Measurements from ENCODE around the gene SDK1.

Gene SDK1

GRCh38 chr7:3888096-3888495, 587.0 kb downstream of the SDK1 start:
- TF ChIP-seq, protein P1, sequence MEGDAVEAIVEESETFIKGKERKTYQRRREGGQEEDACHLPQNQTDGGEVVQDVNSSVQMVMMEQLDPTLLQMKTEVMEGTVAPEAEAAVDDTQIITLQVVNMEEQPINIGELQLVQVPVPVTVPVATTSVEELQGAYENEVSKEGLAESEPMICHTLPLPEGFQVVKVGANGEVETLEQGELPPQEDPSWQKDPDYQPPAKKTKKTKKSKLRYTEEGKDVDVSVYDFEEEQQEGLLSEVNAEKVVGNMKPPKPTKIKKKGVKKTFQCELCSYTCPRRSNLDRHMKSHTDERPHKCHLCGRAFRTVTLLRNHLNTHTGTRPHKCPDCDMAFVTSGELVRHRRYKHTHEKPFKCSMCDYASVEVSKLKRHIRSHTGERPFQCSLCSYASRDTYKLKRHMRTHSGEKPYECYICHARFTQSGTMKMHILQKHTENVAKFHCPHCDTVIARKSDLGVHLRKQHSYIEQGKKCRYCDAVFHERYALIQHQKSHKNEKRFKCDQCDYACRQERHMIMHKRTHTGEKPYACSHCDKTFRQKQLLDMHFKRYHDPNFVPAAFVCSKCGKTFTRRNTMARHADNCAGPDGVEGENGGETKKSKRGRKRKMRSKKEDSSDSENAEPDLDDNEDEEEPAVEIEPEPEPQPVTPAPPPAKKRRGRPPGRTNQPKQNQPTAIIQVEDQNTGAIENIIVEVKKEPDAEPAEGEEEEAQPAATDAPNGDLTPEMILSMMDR (IDR thresholded peaks at IDR 0.05; ENCODE audit: low read depth, low read length) = no peak
- H3K4me3 ChIP-seq (ENCODE audit: low read depth, low read length) = no peak overlapping the region

DNA sequence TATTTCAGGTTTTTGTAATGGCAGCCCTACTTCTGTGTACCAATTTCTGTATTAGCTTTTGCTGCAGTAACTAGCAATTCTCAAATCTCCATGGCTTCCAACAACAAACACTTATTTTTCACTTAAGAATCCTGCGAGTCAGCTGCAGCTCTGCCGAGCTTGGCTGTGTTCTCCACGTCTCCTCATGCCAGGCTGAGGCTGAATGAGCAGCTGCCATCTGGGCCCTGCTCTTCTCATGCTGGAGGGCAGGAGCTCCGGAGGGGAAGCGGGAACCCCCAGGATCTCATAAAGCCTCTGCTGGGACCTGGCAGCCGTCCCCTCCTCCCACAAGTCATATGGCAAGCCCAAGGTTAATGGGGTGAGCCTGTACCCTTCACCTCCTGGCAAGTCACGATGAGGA, 591.1 kb downstream of the SDK1 start:
- TF ChIP-seq, protein P1 (IDR thresholded peaks at IDR 0.05; ENCODE audit: low read depth, low read length) = no peak
- H3K4me3 ChIP-seq (ENCODE audit: low read depth, low read length) = no peak overlapping the region

DNA sequence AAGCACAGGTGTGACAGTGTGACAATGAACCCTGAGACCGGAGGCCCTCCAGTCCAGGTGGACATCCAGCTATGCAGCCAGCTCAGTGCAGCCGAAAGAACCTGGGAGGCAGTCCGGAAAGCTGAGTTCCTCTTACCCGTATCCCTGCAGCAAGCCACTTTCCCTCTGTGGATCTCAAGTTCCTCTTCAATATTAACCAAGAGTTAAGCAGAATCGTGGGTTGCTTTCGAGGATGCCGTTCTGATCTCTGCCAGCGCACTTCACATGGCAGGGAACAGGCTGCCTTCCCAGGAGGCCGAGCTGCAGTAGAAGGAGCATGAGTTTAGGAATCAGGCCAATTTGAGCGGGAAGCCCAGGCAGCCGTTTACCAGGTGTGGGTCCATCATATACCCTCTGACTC, 591.6 kb downstream of the SDK1 start:
- TF ChIP-seq, protein P1 (IDR thresholded peaks at IDR 0.05; ENCODE audit: low read depth, low read length) = no peak

DNA sequence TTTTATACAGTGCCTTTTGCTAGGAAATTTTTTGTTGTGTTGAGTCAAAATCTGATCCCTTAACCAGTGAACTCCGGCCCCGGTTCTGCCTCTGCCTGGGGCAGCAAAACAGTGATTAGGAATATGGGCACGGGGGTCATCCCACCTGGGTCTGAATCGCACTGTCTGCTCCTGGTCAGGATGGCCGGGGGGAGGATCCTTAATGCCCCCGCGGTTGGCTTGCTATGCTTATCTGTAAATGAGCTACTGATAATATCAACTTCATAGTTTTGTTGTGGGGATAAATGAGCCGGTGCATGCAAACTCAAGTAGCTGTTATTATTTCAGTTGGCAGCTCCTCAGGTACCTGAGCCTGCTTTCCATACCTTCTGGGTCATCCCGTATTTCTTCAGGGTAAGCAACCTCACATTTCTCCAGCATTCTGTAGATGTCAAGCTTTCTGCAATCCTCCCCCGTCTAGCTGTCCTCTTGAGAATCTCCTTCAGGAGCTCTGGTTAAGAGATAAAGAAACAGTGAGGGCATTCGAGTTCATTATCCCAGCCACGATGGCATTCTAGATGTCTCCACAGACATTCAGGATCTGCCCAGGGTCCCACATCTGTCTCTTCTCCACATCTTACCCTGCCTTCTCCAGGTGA, 592.2 kb downstream of the SDK1 start:
- no peak overlapping the region for H3K4me3 ChIP-seq (ENCODE audit: low read depth, low read length)
- TF ChIP-seq, protein P1 (IDR thresholded peaks at IDR 0.05; ENCODE audit: low read depth, low read length) = no peak

More for the DNA sequence above, 591.6 kb downstream of the SDK1 start:
- no peak overlapping the region for H3K4me3 ChIP-seq (ENCODE audit: low read depth, low read length)

GRCh38 chr7:3893789-3894153, 592.7 kb downstream of the SDK1 start:
- no peak overlapping the region for H3K4me3 ChIP-seq (ENCODE audit: low read depth, low read length)
- TF ChIP-seq, protein P1 (IDR thresholded peaks at IDR 0.05; ENCODE audit: low read depth, low read length) = no peak

DNA sequence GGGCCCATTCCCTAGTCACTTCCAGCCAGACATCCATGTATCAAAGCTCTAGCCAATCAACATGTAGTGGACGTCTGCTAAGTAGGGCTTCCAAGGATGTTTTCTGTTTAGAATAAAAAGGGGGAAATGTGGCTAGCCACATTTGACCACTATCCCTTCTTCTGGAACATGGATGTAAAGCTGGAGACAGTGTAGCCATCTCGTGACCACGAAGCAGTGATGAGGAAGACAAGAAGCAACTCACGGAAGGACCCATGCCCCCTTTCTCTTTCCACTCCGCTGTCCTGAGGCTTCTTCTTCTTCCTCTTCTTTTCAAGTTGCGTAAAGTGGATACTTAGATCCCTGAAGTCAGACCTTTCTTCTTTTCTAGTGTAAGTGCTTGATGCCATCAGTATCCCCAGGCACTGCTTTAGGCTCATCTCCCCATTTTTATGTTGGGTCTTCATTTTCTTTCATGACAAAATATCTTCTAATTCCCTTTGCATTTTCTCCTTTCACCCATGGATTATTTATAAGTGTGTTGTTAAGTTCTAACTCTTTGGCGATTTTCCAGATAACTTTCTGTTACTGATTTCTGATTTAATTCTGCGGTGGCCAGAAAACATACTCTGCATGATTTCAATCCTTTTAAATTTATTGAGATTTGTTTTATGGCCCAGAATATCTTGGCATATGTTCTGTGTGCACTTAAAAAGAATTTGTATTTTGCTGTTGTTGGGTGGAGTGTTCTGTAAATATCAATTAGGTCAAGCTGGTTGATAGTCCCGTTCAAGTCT, 594.5 kb downstream of the SDK1 start:
- TF ChIP-seq, protein P1 (IDR thresholded peaks at IDR 0.05; ENCODE audit: low read depth, low read length) = no peak
- H3K4me3 ChIP-seq (ENCODE audit: low read depth, low read length) = no peak overlapping the region

GRCh38 chr7:3896169-3896765, 595.2 kb downstream of the SDK1 start:
- TF ChIP-seq, protein P1 (IDR thresholded peaks at IDR 0.05; ENCODE audit: low read depth, low read length) = no peak

More at GRCh38 chr7:3896169-3896765, 595.2 kb downstream of the SDK1 start:
- H3K4me3 ChIP-seq (ENCODE audit: low read depth, low read length) = no peak overlapping the region

All from WI38 (cell line).